SU-DHL-6 (cell line): Measurements from ENCODE around the gene PELI1.

ENCODE experiments used
- H2AFZ ChIP-seq: fragments of 200-600 bp; sonication (generic); 2 replicates; pipeline ENCODE4 v1.6.1; 2014; ENCODE audit warnings: low read depth, mild to moderate bottlenecking, moderate library complexity, mixed read lengths, antibody characterized with exemption, low read length; ENCODE audit not compliant: severe bottlenecking
- H3F3A ChIP-seq: fragments of 200-600 bp; shearing (Covaris generic); 2 replicates; pipeline ENCODE4 v1.6.0; 2016; ENCODE audit warnings: antibody characterized with exemption, mild to moderate bottlenecking; ENCODE audit not compliant: insufficient read depth
- H3K27ac ChIP-seq: fragments of 200-600 bp; sonication (generic); 2 replicates; pipeline ENCODE4 v1.5.1; 2016; ENCODE audit warnings: low read depth, mild to moderate bottlenecking, low read length, moderate library complexity, mixed read lengths
- H3K27me3 ChIP-seq: fragments of 200-600 bp; sonication (generic), shearing (Covaris generic); 2 replicates; pipeline ENCODE4 v1.6.0; 2014; ENCODE audit warnings: mild to moderate bottlenecking, low read length
- H3K36me3 ChIP-seq: fragments of 200-600 bp; sonication (generic); 2 replicates; pipeline ENCODE4 v1.6.1; 2014; ENCODE audit warnings: mild to moderate bottlenecking, low read length, mixed read lengths
- H3K4me2 ChIP-seq: fragments of 300-600, 200-600 bp; shearing (Covaris generic), sonication (generic); 2 replicates; pipeline ENCODE4 v1.6.0; 2014; ENCODE audit warnings: low read length, low read depth, mild to moderate bottlenecking; ENCODE audit not compliant: poor library complexity, severe bottlenecking
- H3K4me3 ChIP-seq: fragments of 200-600 bp; sonication (generic); 2 replicates; pipeline ENCODE4 v1.5.1; 2014; ENCODE audit warnings: antibody characterized with exemption, low read length, mild to moderate bottlenecking, mixed read lengths; ENCODE audit not compliant: insufficient read depth, poor library complexity, severe bottlenecking
- H3K79me2 ChIP-seq: fragments of 200-600 bp; sonication (generic); 2 replicates; pipeline ENCODE4 v1.6.1; 2014; ENCODE audit warnings: mild to moderate bottlenecking, low read length, moderate library complexity; ENCODE audit not compliant: insufficient read depth
- H3K9ac ChIP-seq: fragments of 200-600 bp; sonication (generic); 2 replicates; pipeline ENCODE4 v1.7.0; 2014; ENCODE audit warnings: mild to moderate bottlenecking, low read length
- H3K9me2 ChIP-seq: fragments of 200-600 bp; sonication (generic); replicated peaks from 2 replicates; pipeline ENCODE4 v1.6.1; 2014; ENCODE audit warnings: low read length; ENCODE audit not compliant: insufficient read depth
- H3K9me3 ChIP-seq: fragments of 200-600 bp; sonication (generic); 2 replicates; pipeline ENCODE4 v1.6.1; 2014; ENCODE audit warnings: low read length, mixed read lengths; ENCODE audit not compliant: insufficient read depth
- H4K20me1 ChIP-seq: fragments of 200-600 bp; sonication (generic); 2 replicates; pipeline ENCODE4 v1.6.1; 2014; ENCODE audit warnings: low read depth, mild to moderate bottlenecking, antibody characterized with exemption, low read length, moderate library complexity, mixed read lengths
- EZH2phosphoT487 ChIP-seq: fragments of 200-600 bp; sonication (generic), shearing (Covaris generic); conservative IDR thresholded peaks from 2 replicates; pipeline ENCODE4 v1.6.1; 2018; ENCODE audit warnings: mild to moderate bottlenecking, antibody characterized with exemption, low read length, moderate library complexity, mixed read lengths
- TF ChIP-seq, protein P1 (sequence below): fragments of 200-600 bp; sonication (generic); IDR thresholded peaks from one replicate; pipeline ENCODE4 v1.5.1; 2017; ENCODE audit warnings: antibody characterized with exemption, mild to moderate bottlenecking, low read length, moderate library complexity; ENCODE audit not compliant: insufficient read depth, poor library complexity, severe bottlenecking

Gene PELI1

DNA sequence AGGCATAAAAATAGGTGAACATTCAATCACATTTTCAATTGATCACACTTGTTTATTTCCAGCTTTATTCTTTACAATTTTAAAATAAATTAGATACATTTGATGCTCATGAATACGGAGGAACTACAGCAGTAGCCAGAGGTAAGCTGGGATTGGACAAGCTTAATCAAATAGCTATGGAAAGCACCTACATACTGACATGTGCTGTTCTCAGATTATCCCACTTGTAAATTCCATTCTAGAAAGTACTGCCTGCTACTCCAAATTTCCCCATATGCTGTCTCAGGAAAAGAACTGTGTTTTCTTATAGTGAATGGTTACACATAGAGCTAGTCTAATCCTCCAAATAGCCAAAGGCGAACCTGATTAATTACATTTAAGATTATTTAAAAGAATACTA is 24.2 kb downstream of the PELI1 start:
- Histone ChIP-seq H3K4me3 (peak overlapping the region; percentile 49), H3K9me2 (no peaks in the 10 kb centered on the region), H2AFZ (no peak overlapping the region), H3K9me3 (no peaks in the 10 kb centered on the region), H4K20me1 (peaks cover 6% of the 10 kb centered on the region), H3K27ac (peak overlapping the region; percentile 100), H3K36me3 (peaks cover 7% of the 10 kb centered on the region), H3K4me2 (peak overlapping the region; percentile 92), H3K9ac (peak overlapping the region; percentile 39), H3F3A (peaks cover 88% of the 10 kb centered on the region), H3K27me3 (no peaks in the 10 kb centered on the region), H3K79me2 (peaks cover 100% of the 10 kb centered on the region)
- no peak for TF ChIP-seq EZH2phosphoT487
- TF ChIP-seq, protein P1, sequence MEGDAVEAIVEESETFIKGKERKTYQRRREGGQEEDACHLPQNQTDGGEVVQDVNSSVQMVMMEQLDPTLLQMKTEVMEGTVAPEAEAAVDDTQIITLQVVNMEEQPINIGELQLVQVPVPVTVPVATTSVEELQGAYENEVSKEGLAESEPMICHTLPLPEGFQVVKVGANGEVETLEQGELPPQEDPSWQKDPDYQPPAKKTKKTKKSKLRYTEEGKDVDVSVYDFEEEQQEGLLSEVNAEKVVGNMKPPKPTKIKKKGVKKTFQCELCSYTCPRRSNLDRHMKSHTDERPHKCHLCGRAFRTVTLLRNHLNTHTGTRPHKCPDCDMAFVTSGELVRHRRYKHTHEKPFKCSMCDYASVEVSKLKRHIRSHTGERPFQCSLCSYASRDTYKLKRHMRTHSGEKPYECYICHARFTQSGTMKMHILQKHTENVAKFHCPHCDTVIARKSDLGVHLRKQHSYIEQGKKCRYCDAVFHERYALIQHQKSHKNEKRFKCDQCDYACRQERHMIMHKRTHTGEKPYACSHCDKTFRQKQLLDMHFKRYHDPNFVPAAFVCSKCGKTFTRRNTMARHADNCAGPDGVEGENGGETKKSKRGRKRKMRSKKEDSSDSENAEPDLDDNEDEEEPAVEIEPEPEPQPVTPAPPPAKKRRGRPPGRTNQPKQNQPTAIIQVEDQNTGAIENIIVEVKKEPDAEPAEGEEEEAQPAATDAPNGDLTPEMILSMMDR, result no peak

DNA sequence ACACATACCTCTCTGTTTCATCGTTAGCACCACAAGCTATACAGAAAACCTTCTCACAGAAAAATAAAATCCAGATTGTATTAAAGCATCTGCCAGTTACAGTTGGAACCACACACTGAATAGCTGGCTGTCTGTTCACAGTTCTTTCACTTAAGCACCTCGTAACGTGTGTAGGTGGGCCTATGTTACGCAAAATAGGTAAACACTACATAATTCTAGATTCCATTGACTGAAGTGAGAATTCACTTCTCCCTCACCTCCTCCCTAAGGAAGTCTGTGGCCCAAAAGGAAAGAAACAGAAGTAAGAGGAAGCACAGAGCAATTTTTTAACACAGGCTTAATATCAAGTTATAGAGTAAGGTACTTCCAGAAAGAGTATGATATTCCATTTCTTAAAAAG is 24.9 kb downstream of the PELI1 start:
- Histone ChIP-seq H3K9me3 (no peaks in the 10 kb centered on the region), H3K9me2 (no peaks in the 10 kb centered on the region), H2AFZ (no peak overlapping the region), H3F3A (peaks cover 90% of the 10 kb centered on the region), H4K20me1 (peaks cover 6% of the 10 kb centered on the region), H3K9ac (peak overlapping the region; percentile 39), H3K4me3 (peak overlapping the region; percentile 49), H3K36me3 (peaks cover 7% of the 10 kb centered on the region), H3K4me2 (peak overlapping the region; percentile 92), H3K27ac (peak overlapping the region; percentile 100), H3K27me3 (no peaks in the 10 kb centered on the region), H3K79me2 (peaks cover 100% of the 10 kb centered on the region)
- TF ChIP-seq, protein P1, result no peak
- TF ChIP-seq EZH2phosphoT487, result no peak

DNA sequence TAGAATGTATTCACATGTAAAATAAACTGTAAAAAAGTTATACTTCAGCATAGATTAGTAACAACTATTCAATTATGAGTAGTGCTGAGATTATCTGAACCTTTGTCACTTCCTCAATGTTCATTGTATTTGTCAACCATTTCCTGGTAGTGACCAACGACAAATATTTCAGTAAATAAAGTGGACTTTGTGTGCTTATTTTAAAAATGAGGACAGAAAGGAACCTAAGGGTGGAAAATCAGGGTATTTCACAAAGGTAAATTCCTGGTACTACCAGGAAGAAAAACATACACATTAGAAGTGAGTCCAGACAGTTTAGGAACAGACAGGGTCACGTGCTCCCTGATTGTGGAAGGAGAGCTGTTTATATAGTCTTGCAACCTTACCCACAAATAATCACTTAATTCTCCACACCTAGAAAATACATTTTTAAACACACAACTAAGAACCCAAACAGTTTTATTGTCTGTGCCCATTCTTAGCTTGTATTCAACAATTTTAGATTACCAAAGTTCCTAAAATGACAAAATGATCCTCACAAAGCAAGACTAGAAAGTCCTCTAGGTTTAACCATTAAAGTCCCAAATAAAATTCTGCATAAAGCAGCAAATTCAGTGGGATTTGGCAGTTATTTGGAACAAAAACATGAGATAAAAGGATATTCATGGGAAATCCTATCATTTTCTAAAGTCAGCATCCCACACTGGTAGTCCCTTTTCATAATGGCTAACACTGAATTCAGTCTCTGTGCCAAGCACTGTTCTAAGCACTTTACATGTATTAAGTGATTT is 28.2 kb downstream of the PELI1 start:
- Histone ChIP-seq H3K27me3 (no peaks in the 10 kb centered on the region), H3K4me3 (peak overlapping the region; percentile 0), H3K9ac (peak overlapping the region; percentile 39), H3K27ac (peak overlapping the region; percentile 100), H3K36me3 (peaks cover 7% of the 10 kb centered on the region), H4K20me1 (peaks cover 6% of the 10 kb centered on the region; the same call in 1 of the 2 replicates), H3K9me3 (no peaks in the 10 kb centered on the region), H2AFZ (no peak overlapping the region), H3K4me2 (peak overlapping the region; percentile 92), H3F3A (peaks cover 80% of the 10 kb centered on the region), H3K9me2 (no peaks in the 10 kb centered on the region), H3K79me2 (peaks cover 100% of the 10 kb centered on the region)
- no peak for TF ChIP-seq EZH2phosphoT487
- TF ChIP-seq, protein P1, result no peak
